BLaER1 (cell line): ENCODE measurements around the gene CHN2.

ENCODE experiments used
- H3K27ac ChIP-seq: shearing (Covaris generic); formaldehyde crosslinking; 2 replicates; pipeline ENCODE4 v1.8.1; 2022
- H3K27me3 ChIP-seq: shearing (Covaris generic); formaldehyde crosslinking; 2 replicates; pipeline ENCODE4 v1.8.1; 2022
- H3K36me3 ChIP-seq: shearing (Covaris generic); formaldehyde crosslinking; 2 replicates; pipeline ENCODE4 v1.8.1; 2022
- H3K4me1 ChIP-seq: shearing (Covaris generic); formaldehyde crosslinking; 2 replicates; pipeline ENCODE4 v1.8.1; 2022
- H3K4me2 ChIP-seq: shearing (Covaris generic); formaldehyde crosslinking; 2 replicates; pipeline ENCODE4 v1.8.1; 2022
- H3K4me3 ChIP-seq: shearing (Covaris generic); formaldehyde crosslinking; 2 replicates; pipeline ENCODE4 v1.8.1; 2022
- H3K9ac ChIP-seq: shearing (Covaris generic); formaldehyde crosslinking; 2 replicates; pipeline ENCODE4 v1.8.1; 2022
- H3K9me3 ChIP-seq: shearing (Covaris generic); formaldehyde crosslinking; 2 replicates; pipeline ENCODE4 v1.8.1; 2022
- H4K20me1 ChIP-seq: shearing (Covaris generic); formaldehyde crosslinking; 2 replicates; pipeline ENCODE4 v1.8.1; 2022
- Cebpa-rat ChIP-seq: shearing (Covaris generic); IDR thresholded peaks from 2 replicates; pipeline ENCODE4 v1.8.1; 2022

The CHN2 gene

GRCh38 chr7:29449569-29450260 lies 255.1 kb downstream of the CHN2 start:
- H3K4me1 ChIP-seq = peaks cover 12% of the 10 kb centered on the region
- H3K9ac ChIP-seq = no peak overlapping the region
- no peaks in the 10 kb centered on the region for H3K36me3 ChIP-seq
- H4K20me1 ChIP-seq = no peaks in the 10 kb centered on the region
- H3K4me3 ChIP-seq = no peak overlapping the region
- no peaks in the 10 kb centered on the region for H3K27me3 ChIP-seq
- no peak for TF ChIP-seq Cebpa-rat
- no peak overlapping the region for H3K27ac ChIP-seq
- no peaks in the 10 kb centered on the region for H3K9me3 ChIP-seq
- peak overlapping the region; percentile 49 for H3K4me2 ChIP-seq

- Histone ChIP-seq H3K4me1 (peaks cover 12% of the 10 kb centered on the region), H3K36me3 (no peaks in the 10 kb centered on the region), H3K27me3 (no peaks in the 10 kb centered on the region), H3K27ac (no peak overlapping the region), H3K9me3 (no peaks in the 10 kb centered on the region), H4K20me1 (no peaks in the 10 kb centered on the region), H3K4me3 (no peak overlapping the region), H3K9ac (no peak overlapping the region), H3K4me2 (no peak overlapping the region)
- TF ChIP-seq Cebpa-rat = no peak
Observed at GRCh38 chr7:29453021-29453420, 258.4 kb downstream of the CHN2 start.

GRCh38 chr7:29454464-29454863 lies 259.9 kb downstream of the CHN2 start:
- Histone ChIP-seq H3K27me3 (no peaks in the 10 kb centered on the region), H3K36me3 (no peaks in the 10 kb centered on the region), H3K4me2 (no peak overlapping the region), H3K4me1 (peaks cover 9% of the 10 kb centered on the region), H4K20me1 (no peaks in the 10 kb centered on the region), H3K9me3 (no peaks in the 10 kb centered on the region), H3K27ac (no peak overlapping the region), H3K9ac (no peak overlapping the region), H3K4me3 (no peak overlapping the region)
- TF ChIP-seq Cebpa-rat = no peak

GRCh38 chr7:29454899-29455451 lies 260.4 kb downstream of the CHN2 start:
- no peak overlapping the region for H3K4me2 ChIP-seq
- no peak for TF ChIP-seq Cebpa-rat
- H3K4me1 ChIP-seq = peaks cover 4% of the 10 kb centered on the region

GRCh38 chr7:29457141-29457561 lies 262.6 kb downstream of the CHN2 start:
- no peak overlapping the region for H3K4me3 ChIP-seq
- H3K27me3 ChIP-seq = no peaks in the 10 kb centered on the region
- H3K9me3 ChIP-seq = no peaks in the 10 kb centered on the region
- H4K20me1 ChIP-seq = no peaks in the 10 kb centered on the region
- H3K9ac ChIP-seq = no peak overlapping the region
- no peaks in the 10 kb centered on the region for H3K4me1 ChIP-seq
- no peaks in the 10 kb centered on the region for H3K36me3 ChIP-seq
- H3K4me2 ChIP-seq = no peak overlapping the region
- TF ChIP-seq Cebpa-rat = no peak
- H3K27ac ChIP-seq = no peak overlapping the region

More at GRCh38 chr7:29454899-29455451, 260.4 kb downstream of the CHN2 start:
- no peaks in the 10 kb centered on the region for H4K20me1 ChIP-seq
- H3K27me3 ChIP-seq = no peaks in the 10 kb centered on the region
- H3K36me3 ChIP-seq = no peaks in the 10 kb centered on the region
- H3K27ac ChIP-seq = no peak overlapping the region
- H3K4me3 ChIP-seq = no peak overlapping the region
- H3K9ac ChIP-seq = no peak overlapping the region
- H3K9me3 ChIP-seq = no peaks in the 10 kb centered on the region

GRCh38 chr7:29457565-29458011 lies 263.0 kb downstream of the CHN2 start:
- Histone ChIP-seq H3K36me3 (no peaks in the 10 kb centered on the region), H4K20me1 (no peaks in the 10 kb centered on the region), H3K4me2 (no peak overlapping the region), H3K9me3 (no peaks in the 10 kb centered on the region), H3K4me1 (no peaks in the 10 kb centered on the region), H3K27ac (no peak overlapping the region), H3K9ac (no peak overlapping the region), H3K27me3 (no peaks in the 10 kb centered on the region), H3K4me3 (no peak overlapping the region)
- TF ChIP-seq Cebpa-rat = no peak

GRCh38 chr7:29458933-29459332 lies 264.4 kb downstream of the CHN2 start:
- no peaks in the 10 kb centered on the region for H3K27me3 ChIP-seq

GRCh38 chr7:29459589-29459988 lies 265.0 kb downstream of the CHN2 start:
- Histone ChIP-seq H3K27ac (no peak overlapping the region), H3K9me3 (no peaks in the 10 kb centered on the region), H3K4me3 (no peak overlapping the region), H3K4me2 (no peak overlapping the region), H3K27me3 (no peaks in the 10 kb centered on the region), H4K20me1 (no peaks in the 10 kb centered on the region), H3K4me1 (no peaks in the 10 kb centered on the region), H3K36me3 (no peaks in the 10 kb centered on the region), H3K9ac (no peak overlapping the region)
- TF ChIP-seq Cebpa-rat = no peak

More at GRCh38 chr7:29458933-29459332, 264.4 kb downstream of the CHN2 start:
- Histone ChIP-seq H3K4me1 (no peaks in the 10 kb centered on the region), H4K20me1 (no peaks in the 10 kb centered on the region), H3K9me3 (no peaks in the 10 kb centered on the region), H3K4me3 (no peak overlapping the region), H3K4me2 (no peak overlapping the region), H3K36me3 (no peaks in the 10 kb centered on the region), H3K9ac (no peak overlapping the region), H3K27ac (no peak overlapping the region)
- no peak for TF ChIP-seq Cebpa-rat

- Histone ChIP-seq H3K9ac (no peak overlapping the region), H3K27me3 (no peaks in the 10 kb centered on the region), H3K4me2 (no peak overlapping the region), H3K9me3 (no peaks in the 10 kb centered on the region), H3K36me3 (no peaks in the 10 kb centered on the region), H4K20me1 (no peaks in the 10 kb centered on the region), H3K4me3 (no peak overlapping the region), H3K4me1 (peaks cover 7% of the 10 kb centered on the region; the same call in 1 of the 2 replicates), H3K27ac (no peak overlapping the region)
- no peak for TF ChIP-seq Cebpa-rat
Observed at GRCh38 chr7:29461996-29462395, 267.4 kb downstream of the CHN2 start.

GRCh38 chr7:29463504-29464158 lies 269.1 kb downstream of the CHN2 start:
- H3K9me3 ChIP-seq = no peaks in the 10 kb centered on the region
- no peak for TF ChIP-seq Cebpa-rat
- H3K4me2 ChIP-seq = no peak overlapping the region
- H4K20me1 ChIP-seq = no peaks in the 10 kb centered on the region
- H3K27me3 ChIP-seq = no peaks in the 10 kb centered on the region
- no peak overlapping the region for H3K9ac ChIP-seq
- H3K4me3 ChIP-seq = no peak overlapping the region
- no peaks in the 10 kb centered on the region for H3K36me3 ChIP-seq
- peaks cover 7% of the 10 kb centered on the region; the same call in 1 of the 2 replicates for H3K4me1 ChIP-seq
- no peak overlapping the region for H3K27ac ChIP-seq
